DMS 273 (cell line): ENCODE data around the gene CAPS.

Source experiments
- DNase-seq: peaks from one replicate; lab custom pipeline; 2025; ENCODE audit not compliant: unreplicated experiment; lab: John Stamatoyannopoulos, UW

The CAPS gene

DNA sequence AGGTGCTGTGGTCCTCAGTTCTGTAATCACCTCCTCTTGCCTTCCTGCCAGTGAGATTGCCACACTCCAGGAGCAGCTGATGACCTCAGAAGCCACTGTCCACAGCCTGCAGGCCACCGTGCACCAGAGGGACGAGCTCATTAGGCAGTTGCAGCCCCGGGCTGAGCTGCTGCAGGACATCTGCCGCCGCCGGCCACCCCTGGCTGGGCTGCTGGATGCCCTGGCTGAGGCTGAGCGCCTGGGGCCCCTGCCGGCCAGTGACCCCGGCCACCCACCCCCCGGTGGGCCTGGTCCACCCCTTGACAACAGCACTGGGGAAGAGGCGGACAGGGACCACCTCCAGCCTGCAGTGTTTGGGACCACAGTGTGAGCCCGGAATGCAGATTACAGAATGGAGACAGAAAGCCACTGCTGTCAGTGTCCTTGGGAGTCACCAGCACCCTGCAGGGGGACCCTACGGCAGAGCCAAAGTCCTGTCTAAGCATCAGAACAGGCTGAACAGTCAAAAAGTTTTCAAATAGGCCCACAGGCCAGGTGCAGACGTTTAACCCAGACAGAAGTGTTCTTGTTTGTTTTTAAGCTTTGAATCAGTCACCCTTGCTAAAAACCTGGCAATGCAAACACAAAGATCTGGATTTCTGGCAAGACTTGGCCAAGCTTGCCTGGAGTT is 5.1 kb upstream of the CAPS start:
- DNase-seq: no peak

- DNase-seq: no peak
These were observed 3.5 kb upstream of the CAPS start for GRCh38 chr19:5910638-5910907.

DNA sequence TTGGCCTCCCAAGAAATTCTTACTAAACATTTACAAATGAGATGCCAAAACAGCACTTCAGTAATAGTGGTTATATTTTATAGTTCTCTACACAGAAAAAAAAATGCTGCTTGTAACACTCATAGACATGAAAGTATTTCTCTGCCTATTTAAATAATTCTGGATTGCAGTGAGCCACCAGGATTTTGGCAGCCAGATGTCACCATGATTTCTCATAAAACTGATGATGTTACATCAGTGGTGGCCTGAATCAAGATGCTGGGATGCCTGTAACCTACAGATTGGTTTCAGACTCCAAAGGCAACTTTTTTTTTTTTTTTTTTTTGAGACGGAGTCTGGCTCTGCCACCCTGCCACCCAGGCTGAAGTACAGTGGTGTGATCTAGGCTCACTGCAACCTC is 2.7 kb upstream of the CAPS start:
- peak; percentile 24 for DNase-seq

- no peak for DNase-seq
These were observed 312 bp downstream of the CAPS start for GRCh38 chr19:5914358-5914774.

DNA sequence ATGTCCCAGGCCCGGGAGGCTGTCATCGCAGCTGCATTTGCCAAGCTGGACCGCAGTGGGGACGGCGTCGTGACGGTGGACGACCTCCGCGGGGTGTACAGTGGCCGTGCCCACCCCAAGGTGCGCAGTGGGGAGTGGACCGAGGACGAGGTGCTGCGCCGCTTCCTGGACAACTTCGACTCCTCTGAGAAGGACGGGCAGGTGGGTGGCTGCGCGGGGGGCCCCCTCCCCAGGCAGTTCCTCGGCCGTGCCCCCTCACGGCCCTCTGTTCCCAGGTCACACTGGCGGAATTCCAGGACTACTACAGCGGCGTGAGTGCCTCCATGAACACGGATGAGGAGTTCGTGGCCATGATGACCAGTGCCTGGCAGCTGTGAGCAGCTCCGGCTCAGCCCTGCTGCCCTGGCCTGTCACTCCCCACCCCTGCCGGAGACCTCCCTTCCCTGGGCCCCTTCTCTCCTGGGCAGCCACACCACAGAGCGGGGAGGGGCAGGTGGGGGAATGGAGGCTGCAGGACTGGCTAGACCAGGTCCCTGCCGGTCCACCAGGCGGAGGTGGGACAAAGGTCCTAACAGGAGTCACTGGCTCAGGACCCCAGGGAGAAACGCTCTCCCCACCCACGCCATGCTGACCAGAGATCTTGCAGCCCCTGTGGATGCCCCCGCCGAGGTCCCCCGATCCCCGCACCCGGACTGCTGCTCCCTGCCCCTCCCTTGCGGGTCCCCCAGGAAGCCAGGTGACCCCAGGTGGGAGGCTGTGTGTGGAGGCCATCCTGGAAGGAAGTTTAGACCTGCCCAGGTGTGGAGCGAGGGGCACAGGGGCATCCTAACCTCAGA is 1.1 kb downstream of the CAPS start:
- DNase-seq: no peak

GRCh38 chr19:5915782-5916165 is 1.7 kb downstream of the CAPS start:
- DNase-seq: no peak

- DNase-seq: no peak
These were observed 2.2 kb downstream of the CAPS start for GRCh38 chr19:5916181-5916708.

GRCh38 chr19:5917431-5918107 is 3.5 kb downstream of the CAPS start:
- DNase-seq: no peak

DNA sequence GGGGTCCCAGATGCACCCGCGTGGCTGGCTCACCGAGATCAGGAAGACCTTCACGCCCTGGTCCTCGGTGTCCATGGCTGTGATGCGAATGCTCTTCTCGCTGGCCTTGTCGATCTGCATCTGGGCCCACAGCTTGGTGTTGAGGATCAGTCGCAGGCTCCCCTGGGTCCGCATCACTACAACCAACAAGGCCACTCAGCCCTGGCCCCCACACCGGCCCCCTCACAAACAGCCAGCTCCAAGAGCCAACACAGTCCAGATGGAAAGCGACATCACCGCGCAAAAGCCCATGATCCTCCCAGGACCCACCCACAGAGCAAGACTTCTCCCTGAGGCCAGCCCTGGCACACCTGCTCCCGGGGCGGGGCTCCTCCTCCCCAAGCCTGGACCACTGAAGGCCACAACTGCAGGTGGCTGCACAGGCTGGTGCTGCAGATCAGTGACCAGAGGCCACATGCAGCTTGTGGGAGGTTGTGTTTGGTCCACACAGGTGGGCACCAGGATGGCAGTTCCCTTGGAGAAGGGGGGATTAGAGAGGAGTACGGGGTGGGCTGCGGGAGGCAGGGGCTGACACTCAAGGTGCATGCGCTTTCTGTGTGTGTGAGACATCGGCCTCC is 4.5 kb downstream of the CAPS start:
- no peak for DNase-seq

DNA sequence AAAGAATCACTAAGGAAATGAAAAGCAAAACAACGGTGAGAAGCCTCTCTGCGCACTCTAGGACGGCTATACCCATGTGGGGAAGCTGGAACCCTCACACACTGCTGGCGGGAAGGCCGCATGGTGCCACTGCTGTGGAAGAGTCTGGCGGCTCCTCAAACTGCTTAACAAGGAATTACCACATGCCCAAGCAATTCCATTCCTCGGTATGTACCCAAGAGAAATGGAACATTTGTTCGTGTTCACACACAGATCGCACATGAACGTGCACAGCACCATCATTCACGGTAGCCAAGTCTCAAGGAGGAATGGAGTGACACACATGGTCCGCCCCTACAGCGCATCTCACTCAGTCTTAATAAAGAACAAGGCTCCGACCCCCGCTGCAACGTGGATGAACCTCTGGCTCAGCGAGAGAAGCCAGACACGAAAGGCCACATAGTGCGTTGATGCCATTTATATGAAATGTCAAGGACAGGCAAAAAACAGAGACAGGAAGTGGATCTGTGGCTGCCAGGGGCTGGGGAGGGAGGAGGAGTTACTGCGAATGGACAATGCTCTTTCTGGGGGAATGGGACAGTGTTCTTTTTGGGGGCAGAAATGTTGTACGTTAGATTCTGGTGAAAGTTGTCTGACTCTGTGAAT is 7.6 kb downstream of the CAPS start:
- DNase-seq: no peak

- no peak for DNase-seq
These were observed 8.1 kb downstream of the CAPS start for GRCh38 chr19:5922161-5922545.

DNA sequence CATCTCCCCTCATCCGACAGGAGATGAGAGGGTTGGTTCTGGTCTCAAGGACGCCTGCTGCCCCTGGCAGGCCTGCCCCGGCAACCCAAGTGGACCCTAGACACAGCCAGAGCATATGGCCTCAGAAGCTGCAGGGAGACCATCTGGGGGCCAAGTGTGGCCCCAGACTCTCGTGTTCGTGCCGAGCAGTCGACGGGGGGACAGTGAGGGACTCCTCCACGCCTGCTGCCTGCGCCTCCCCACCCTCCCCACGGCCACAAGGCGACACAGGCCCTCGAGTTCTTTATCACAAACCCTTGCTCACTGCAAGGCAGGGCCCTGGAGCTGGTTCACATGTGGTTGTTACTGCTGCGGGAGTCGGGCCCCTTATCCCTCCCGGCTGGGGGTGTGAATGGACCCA is 9.3 kb downstream of the CAPS start:
- no peak for DNase-seq

GRCh38 chr19:5925830-5926427 is 11.9 kb downstream of the CAPS start:
- no peak for DNase-seq

- no peak for DNase-seq
These were observed 12.8 kb downstream of the CAPS start for GRCh38 chr19:5926641-5927440.

DNA sequence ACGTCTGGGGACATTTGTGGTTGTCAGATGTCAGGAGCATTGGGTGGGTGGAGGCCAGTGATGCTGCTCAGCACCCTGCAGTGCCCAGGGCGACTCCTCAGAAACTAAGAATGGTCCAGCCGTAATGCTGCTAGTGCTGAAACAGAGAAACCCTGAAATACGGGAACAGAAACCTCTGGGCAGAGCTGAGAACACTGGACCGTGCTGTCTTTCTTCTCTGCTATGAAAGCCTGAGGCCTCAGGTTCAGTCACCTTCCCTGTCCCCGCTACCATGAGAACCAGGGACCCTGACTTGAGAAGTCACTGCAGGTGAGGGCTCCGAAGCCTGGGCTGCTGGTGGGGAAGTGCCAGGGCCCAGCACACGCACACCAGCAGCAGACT is 13.4 kb downstream of the CAPS start:
- no peak for DNase-seq

DNA sequence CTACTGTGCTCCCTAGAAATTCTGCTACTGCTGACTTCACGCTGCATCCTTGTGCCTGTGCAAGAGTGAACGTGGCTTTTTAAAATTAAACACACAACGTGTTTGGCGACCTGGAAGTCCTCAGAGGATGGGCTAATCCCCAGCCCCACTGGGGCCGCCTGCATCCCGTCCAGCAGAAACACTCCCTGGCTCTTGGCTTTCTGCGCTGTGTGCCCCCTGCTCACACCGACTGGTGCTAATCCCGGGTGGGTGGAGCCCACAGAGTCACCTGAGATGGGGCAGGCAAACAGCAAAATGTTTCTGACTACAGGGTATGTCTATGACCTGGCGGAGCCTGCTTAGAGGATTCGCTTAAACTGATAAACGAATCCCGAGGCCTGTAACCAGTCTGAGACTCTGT is 15.1 kb downstream of the CAPS start:
- no peak for DNase-seq

GRCh38 chr19:5929625-5930024 is 15.6 kb downstream of the CAPS start:
- no peak for DNase-seq

DNA sequence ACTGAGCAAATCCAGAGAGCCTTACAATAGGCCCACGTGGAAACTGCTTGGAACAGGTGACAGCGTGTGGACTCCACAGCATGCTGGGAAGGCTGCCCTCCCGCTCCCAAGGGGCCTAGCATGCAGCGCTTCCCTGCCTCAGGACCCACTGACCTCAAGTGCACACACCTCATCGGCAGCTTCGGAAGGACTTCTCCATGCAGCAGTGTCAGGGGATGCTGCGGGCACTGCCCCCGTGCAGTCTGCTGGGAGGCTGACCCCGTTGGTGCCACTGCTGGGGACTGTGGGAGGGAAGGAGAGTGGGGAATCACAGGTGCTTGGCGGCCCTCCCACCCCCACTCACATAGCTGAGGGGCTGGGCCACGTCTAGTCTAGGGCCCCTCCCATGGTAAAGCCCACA is 17.2 kb downstream of the CAPS start:
- DNase-seq: no peak

- no peak for DNase-seq
These were observed 18.1 kb downstream of the CAPS start for GRCh38 chr19:5932146-5932545.
